ENCODE measurements around the gene CST2.
"Not testable (repeated sequence)": the region's sequence is repeated elsewhere in the genome, so short reads cannot be mapped to it uniquely, and the experiment has no call there.

CST2 gene

DNA sequence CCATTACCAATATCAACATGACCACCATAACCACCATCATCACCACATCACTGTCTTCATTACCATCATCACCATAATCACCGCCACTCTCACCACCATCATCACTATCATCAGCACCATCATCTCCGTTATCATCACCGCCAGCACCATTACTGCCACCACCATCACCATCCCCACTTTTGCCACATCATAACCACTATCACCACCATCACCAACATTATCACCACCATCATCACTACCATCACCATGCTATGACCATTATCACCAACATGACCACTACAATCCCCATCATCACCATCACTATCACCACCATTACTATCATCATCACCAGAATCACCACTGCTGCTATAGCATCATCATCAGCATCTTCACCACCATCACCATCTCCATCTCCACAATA, 25.7 kb downstream of the CST2 start:
- DNase-seq = no peak

DNA sequence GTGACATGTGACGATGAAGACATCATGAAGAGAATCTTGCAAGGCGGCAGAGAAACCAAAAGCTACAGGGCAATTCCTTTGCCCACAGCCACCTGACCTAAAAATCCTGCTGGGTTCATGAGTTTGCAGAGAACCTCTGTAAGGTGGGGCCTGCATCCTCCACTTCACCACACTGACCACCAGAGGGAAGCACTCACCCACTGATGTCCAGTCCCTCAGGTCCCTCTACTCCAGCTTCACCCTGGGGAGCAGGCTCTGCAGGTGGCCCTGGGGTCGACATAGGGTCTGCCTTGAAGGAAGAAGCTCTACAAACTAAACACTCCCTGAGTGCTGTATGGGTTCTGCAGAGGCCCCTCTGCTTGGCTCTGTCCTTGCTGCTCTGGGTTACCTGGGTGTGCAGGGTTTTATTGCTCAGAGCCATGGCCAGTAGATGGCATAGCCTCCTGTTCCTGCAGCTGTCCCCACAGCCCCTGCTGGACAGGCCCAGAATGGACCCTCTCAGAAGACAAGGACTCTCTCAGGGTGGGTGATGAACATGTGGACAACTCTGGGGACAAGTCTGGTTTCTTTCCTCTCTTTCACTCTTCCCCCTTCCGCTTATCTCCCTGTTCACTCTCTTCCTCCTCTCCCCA, 27.2 kb downstream of the CST2 start:
- not testable (repeated sequence) for DNase-seq

DNA sequence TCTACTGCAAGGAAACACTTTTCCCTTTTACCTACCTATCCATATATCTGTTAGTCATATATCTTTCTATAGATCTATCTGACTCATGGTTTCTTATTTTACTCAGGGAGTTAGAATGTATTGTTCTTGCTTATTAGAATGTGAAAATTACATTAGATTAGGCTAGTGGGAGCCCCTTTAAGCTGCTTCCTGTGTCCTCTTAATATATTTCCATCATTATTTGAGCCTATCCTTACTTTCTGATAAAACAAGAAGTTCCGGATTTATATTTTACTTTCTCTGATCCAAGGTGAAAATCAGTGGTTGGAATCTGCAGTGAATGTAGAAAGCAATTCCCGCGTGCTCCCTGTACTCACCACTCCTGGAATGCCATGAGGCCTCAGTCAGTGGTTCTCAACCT, 31.0 kb downstream of the CST2 start:
- no peak for DNase-seq

DNA sequence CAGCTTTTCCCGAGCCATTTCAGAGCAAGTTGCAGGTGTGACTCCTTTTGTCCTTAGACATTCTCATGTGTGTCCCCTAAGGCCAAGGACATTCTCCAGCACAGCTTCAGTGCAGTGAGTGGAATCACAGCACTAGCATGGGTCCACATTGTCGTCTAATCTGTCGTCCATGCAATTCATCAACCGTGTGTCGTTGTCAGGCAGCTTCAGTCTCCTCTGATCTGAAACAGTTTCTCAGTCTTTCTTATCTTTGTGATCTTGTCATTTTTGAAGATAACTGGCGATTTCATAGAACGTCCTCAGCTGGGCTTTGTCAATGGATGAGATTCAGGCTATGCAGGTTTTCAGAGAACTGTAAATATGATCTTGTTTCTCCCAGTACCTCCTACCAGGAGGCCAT, 31.7 kb downstream of the CST2 start:
- DNase-seq = no peak

DNA sequence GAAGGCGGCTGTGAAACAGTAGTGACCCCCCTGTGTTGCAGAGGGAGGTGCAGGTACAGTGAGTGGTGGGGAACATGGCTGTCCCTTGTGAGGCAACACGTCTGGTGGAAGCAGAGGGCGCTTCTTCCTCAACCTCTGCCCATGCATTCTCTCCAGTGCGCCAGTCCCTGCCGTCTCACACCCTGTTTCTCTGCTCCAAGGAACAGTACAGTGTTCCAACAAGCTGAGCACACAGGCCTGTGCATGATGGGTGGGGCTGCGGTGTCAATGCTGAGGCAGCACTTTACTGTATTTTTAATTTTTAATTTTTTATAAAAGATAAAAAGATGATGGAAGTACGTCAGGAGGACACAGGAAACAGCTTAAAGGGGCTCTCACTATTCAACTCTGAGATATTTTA, 32.5 kb downstream of the CST2 start:
- DNase-seq = no peak

DNA sequence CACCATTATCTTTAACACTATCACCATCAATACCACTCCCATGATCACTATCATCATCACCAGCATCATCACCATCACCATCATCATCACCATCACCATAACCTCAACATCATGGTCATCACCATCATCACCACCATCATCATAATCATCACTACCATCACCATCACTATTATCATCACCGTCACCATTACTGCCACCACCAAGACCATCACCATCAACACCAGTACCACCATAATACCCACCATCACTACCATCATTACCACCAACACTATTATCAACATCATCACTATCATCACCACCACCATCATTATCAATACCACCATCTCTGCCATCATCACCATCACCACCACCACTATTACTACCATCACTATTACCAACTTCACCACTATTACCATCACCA, 43.1 kb downstream of the CST2 start:
- DNase-seq = no peak

DNA sequence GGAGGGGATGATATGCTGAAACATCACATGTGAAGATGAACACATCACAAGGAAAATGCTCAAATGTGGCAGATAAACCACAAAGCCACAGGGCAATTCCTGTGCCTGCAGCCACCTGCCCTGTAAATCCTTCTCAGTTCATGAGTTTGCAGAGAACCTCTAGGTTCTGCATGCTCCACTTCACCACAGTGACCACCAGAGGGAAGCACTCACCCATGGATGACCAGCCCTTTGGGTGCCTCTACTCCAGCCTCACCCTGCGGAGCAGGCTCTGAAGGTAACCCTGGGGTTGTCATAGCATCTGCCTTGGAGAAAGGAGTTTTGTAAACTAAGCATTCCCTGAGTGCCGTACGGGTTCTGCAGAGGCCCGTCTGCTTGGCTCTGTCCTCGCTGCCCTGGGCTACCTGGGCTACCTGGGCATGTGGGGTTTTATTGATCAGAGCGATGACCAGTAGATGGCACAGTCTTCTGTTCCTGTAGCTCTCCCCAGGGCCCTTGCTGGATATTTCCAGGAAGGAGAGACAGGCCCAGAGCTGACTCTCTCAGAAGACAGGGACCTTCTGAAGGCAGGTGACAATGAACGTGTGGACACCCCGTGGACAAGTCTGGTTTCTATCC, 44.1 kb downstream of the CST2 start:
- DNase-seq = no peak

DNA sequence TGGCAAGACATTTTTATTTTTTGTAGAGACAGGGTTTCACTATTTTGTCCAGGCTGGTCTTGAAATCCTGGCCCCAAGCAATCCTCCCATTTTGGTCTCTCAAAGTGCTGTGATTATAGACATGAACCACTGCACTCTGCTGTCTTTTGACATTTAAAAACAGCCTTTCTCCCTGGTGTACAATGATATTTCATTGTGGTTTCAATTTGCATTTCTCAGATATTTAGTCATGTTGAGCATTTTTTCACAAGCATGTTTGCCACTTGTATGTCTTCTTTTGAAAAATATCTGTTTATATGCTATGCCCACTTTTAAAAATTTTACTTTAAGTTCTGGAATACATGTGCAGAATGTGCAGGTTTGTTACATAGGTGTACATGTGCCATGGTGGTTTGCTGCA, 47.9 kb downstream of the CST2 start:
- DNase-seq = not testable (repeated sequence)

DNA sequence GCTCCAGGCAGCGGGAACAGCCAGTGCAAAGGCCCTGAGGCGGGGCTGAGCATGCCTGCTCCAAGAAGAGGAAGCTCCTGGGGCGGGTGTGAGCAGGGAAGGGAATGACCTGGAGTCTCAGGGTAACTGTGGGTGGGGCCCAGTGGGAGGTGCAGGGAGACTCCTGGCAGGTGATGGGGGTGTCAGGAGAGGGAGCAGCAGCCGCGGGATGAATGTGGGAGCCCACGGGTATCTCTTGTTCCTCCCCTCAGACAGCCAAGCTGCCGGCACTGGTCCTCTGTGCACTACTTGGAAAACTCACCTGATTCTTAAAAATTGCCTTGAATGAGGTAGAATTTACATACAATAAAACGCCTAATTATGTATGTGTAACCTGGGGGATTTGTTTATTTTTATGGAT, 49.1 kb downstream of the CST2 start:
- DNase-seq = not testable (repeated sequence)

DNA sequence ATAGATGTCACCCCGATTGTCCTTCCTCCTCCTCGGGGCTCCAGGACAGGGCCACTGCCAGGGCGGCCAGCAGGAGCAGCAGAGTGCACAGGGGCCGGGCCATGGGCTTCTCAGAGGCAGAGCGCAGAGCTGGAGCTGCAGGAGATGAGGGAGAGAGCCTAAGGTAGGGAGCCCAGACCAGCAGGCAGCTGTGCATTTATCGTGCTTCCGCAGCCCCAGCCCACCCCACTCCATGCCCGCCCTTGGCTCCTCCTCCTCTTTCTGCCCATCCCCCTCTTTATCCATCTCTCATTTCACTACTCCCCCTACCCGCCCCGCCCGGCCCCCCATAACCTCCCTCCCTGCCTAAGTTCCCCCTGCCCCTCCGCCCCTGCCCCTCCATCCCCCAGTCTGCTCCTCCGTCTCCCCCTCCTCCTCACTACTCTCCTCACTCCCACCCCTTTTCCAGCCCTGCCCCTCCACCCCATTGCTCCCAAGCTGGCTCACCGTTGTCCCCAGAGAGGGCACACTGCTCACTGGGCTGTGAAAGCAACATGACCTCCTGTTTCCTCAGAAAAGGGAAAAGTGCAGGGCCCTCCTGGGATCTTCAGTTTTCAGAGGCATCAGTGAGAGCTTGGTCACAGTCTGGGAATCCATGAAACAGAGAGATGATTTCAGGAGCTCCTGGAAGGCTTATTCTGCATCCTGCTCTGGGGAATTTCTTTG, 50.3 kb downstream of the CST2 start:
- DNase-seq = no peak

DNA sequence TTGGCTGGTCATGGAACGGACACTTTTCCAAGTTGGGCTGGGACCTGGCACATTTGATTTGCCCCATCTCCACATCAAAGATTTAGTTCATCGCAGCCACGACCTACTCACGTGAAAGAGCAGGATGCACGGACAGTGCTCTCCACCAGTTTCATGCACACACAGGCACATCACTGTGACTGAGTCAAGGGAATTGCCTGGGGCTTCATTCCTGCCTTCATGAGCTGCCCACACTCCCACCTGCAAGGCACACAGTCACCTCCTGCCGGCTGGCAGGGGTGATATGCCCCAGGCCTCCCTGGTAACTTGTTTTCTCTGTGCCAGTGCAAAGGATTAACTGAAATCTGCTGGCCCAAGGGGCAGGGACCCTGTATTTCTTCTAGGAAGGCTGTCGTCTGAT, 52.4 kb downstream of the CST2 start:
- no peak for DNase-seq
